Endothelial cell of umbilical vein (primary cell): Measurements from ENCODE around the gene PKP3. TPM values are rescaled to one million over a fixed set of nuclear protein-coding genes. Genes with fewer than 3 reads are reported as not detected.

Experiments used
- BruUV-seq: library from RNA; stranded (reverse); fragments of 400-500 nt; replicated peaks from 2 replicates; lab custom pipeline; 2021; lab: Mats Ljungman, UMichigan
- CTCF ChIA-PET: fragments of 300-600, 350-600 bp; sonication (Branson Sonifier 250); formaldehyde crosslinking; loops from one replicate; lab custom pipeline; 2021; ENCODE audit warnings: antibody characterized with exemption, inconsistent platforms; lab: Charles Lee
- POLR2A ChIA-PET: fragments of 300-600, 350-600 bp; sonication (Branson Sonifier 250); formaldehyde crosslinking; loops from one replicate; lab custom pipeline; 2021; ENCODE audit warnings: antibody characterized with exemption, inconsistent platforms; lab: Charles Lee
- DNase-seq: peaks from one replicate; pipeline ENCODE4 v3.0.0-alpha.2; 2011; ENCODE audit warnings: low read depth, low spot score
- FAIRE-seq: peaks from 2 replicates; lab custom pipeline; 2011; peaks lifted over from hg19 to GRCh38; lab: Jason Lieb, UNC
- H2AFZ ChIP-seq: 2 replicates; pipeline ENCODE4 v1.6.0; 2012; ENCODE audit warnings: low read depth, low read length, control low read depth, inconsistent platforms
- H3K27ac ChIP-seq: 2 replicates; pipeline ENCODE4 v1.5.1; 2011; ENCODE audit warnings: low read depth, mild to moderate bottlenecking, control low read depth, low read length, moderate library complexity; ENCODE audit not compliant: insufficient read depth
- H3K27me3 ChIP-seq, 2 experiments: 2 replicates each; pipeline versions ENCODE4 v1.6.0 to v1.6.1; 2011; ENCODE audit warnings: low read length in 2 of 2, mixed read lengths in 1 of 2; ENCODE audit not compliant: control insufficient read depth in 2 of 2, insufficient read depth in 2 of 2
- H3K36me3 ChIP-seq, 2 experiments: 2 replicates in 1 of 2; 3 replicates in 1 of 2; pipeline ENCODE4 v1.5.1; 2011; ENCODE audit warnings: low read length in 2 of 2, mild to moderate bottlenecking in 1 of 2, moderate library complexity in 1 of 2; ENCODE audit not compliant: control insufficient read depth in 2 of 2, insufficient read depth in 2 of 2; ENCODE audit errors: extremely low read depth in 1 of 2
- H3K4me1 ChIP-seq: 3 replicates; pipeline ENCODE4 v1.5.1; 2011; ENCODE audit warnings: mild to moderate bottlenecking, low read length; ENCODE audit not compliant: control insufficient read depth, insufficient read depth; ENCODE audit errors: extremely low read depth
- H3K4me2 ChIP-seq: 2 replicates; pipeline ENCODE4 v1.6.1; 2011; ENCODE audit warnings: low read length, control low read depth, mixed read lengths; ENCODE audit not compliant: insufficient read depth
- H3K4me3 ChIP-seq, 3 experiments: fragments of 200-600 bp in 1 of 3; sonication (generic), shearing (Covaris generic) in 1 of 3; replicated peaks in 1 of 3; 2 replicates each; pipeline ENCODE4 v1.5.1; 2011 to 2016; ENCODE audit warnings: control low read depth in 3 of 3, low read length in 3 of 3, mild to moderate bottlenecking in 2 of 3, inconsistent platforms in 1 of 3, low read depth in 1 of 3, moderate library complexity in 1 of 3; ENCODE audit not compliant: insufficient read depth in 1 of 3
- H3K79me2 ChIP-seq: 2 replicates; pipeline ENCODE4 v1.6.0; 2012; ENCODE audit warnings: low read length, inconsistent platforms; ENCODE audit not compliant: control insufficient read depth, insufficient read depth
- H3K9ac ChIP-seq: replicated peaks from 2 replicates; pipeline ENCODE3; 2011; ENCODE audit warnings: low read length, control low read depth; ENCODE audit not compliant: insufficient read depth; ENCODE audit errors: extremely low read depth
- H3K9me1 ChIP-seq: replicated peaks from 3 replicates; pipeline ENCODE4 v1.6.0; 2011; ENCODE audit warnings: mild to moderate bottlenecking, low read length; ENCODE audit not compliant: control insufficient read depth, insufficient read depth; ENCODE audit errors: extremely low read depth
- H3K9me3 ChIP-seq: replicated peaks from 2 replicates; pipeline ENCODE4 v1.5.1; 2012; ENCODE audit warnings: low read length, inconsistent platforms; ENCODE audit not compliant: control insufficient read depth, insufficient read depth
- H4K20me1 ChIP-seq: replicated peaks from 2 replicates; pipeline ENCODE3; 2011; ENCODE audit warnings: mild to moderate bottlenecking, low read length; ENCODE audit not compliant: control insufficient read depth, insufficient read depth; ENCODE audit errors: extremely low read depth
- EZH2 ChIP-seq: IDR thresholded peaks from 2 replicates; pipeline ENCODE4 v1.6.1; 2012; ENCODE audit warnings: borderline replicate concordance, low read depth, mild to moderate bottlenecking, moderate library complexity, low read length, inconsistent platforms; ENCODE audit not compliant: severe bottlenecking
- FOS ChIP-seq: IDR thresholded peaks from 2 replicates; pipeline ENCODE4 v1.6.1; 2011; ENCODE audit warnings: mild to moderate bottlenecking, low read length, moderate library complexity, borderline replicate concordance; ENCODE audit not compliant: insufficient read depth
- GATA2 ChIP-seq: IDR thresholded peaks from 2 replicates; pipeline ENCODE4 v1.7.0; 2011; ENCODE audit warnings: low read depth, mild to moderate bottlenecking, moderate library complexity, mixed read lengths, low read length; ENCODE audit not compliant: insufficient read length, insufficient read depth
- JUN ChIP-seq: IDR thresholded peaks from 2 replicates; pipeline ENCODE4 v1.6.1; 2011; ENCODE audit warnings: borderline replicate concordance, low read depth; ENCODE audit not compliant: insufficient read length, insufficient read depth
- MAX ChIP-seq: IDR thresholded peaks from 2 replicates; pipeline ENCODE4 v1.6.1; 2011; ENCODE audit not compliant: insufficient read depth, insufficient read length
- MYC ChIP-seq: IDR thresholded peaks from one replicate; pipeline ENCODE4 v1.6.1; 2011; ENCODE audit warnings: mild to moderate bottlenecking, low read depth, low read length
- POLR2A ChIP-seq: IDR thresholded peaks from 2 replicates; pipeline ENCODE4 v1.6.1; 2012; ENCODE audit warnings: low read depth, mild to moderate bottlenecking, control low read depth, low read length
- POLR2AphosphoS5 ChIP-seq: IDR thresholded peaks from 2 replicates; pipeline ENCODE4 v1.6.1; 2012; ENCODE audit warnings: low read depth, mild to moderate bottlenecking, control low read depth, low read length, moderate library complexity; ENCODE audit not compliant: insufficient read depth
- dilution Hi-C: fragments of 300-500 bp; cut with MboI; formaldehyde crosslinking; loops from one replicate; pipeline ENCODE4 v1.15.0; 2019; ENCODE audit warnings: low sequenced_read_pairs; ENCODE audit not compliant: extremely low pct_ligation_motif_present
- intact Hi-C: fragments of 100-400 bp; cut with micrococcal nuclease; formaldehyde crosslinking; loops from one replicate; pipeline ENCODE4 v1.10.0; 2022
- polyA plus RNA-seq, 4 experiments: library from polyadenylated mRNA; depleted of rRNA in 3 of 4; stranded (reverse) in 3 of 4; unstranded in 1 of 4; fragments of >200 nt; gene quantifications; 2 replicates each; pipeline versions ENCODE4 v1.2.1 to v1.2.3, GENCODE V29; 2011 to 2012; ENCODE audit warnings: missing spikeins in 1 of 4
- total RNA-seq: library from RNA; stranded (reverse); gene quantifications from 2 replicates; pipeline ENCODE4 v1.2.3, GENCODE V29; 2021
- TF ChIP-seq, protein P1 (sequence below), 2 donors: IDR thresholded peaks; 1 replicate in 1 of 2; 2 replicates in 1 of 2; pipeline ENCODE4 v1.5.1; 2011; ENCODE audit warnings: low read length in 2 of 2, mild to moderate bottlenecking in 2 of 2, moderate library complexity in 2 of 2, control low read depth in 1 of 2, inconsistent platforms in 1 of 2, low read depth in 1 of 2; ENCODE audit not compliant: insufficient read depth in 1 of 2; ENCODE audit errors: extremely low read depth in 1 of 2

The PKP3 gene
- total and polyA plus RNA-seq, 2 donors (not counting 3 experiments of a cell fraction or from before 2014, with no cell fraction given): 0.27 to 0.59 TPM

GRCh38 chr11:356610-357009, 37.4 kb upstream of the PKP3 start:
- Histone ChIP-seq H3K4me1 (peaks cover 8% of the 10 kb centered on the region), H3K79me2 (no peaks in the 10 kb centered on the region), H3K36me3 (no peaks in the 10 kb centered on the region), H3K9me3 (no peaks in the 10 kb centered on the region), H3K27ac (no peak overlapping the region), H3K4me3 (no peak overlapping the region), H3K4me2 (no peak overlapping the region), H3K27me3 (no peaks in the 10 kb centered on the region), H4K20me1 (no peaks in the 10 kb centered on the region), H3K9me1 (no peaks in the 10 kb centered on the region), H2AFZ (no peak overlapping the region), H3K9ac (no peak overlapping the region)
- BruUV-seq: no TSS peak
- dilution Hi-C loops: no loop called here
- ChIA-PET CTCF (interaction anchor here (1.3 to 2.4 kb wide), 4 partner anchors 17 to 51 kb away, joined by 5 to 16 read pairs (median 5); partner anchors contain the start of gene IFITM2), POLR2A (interaction anchor here (1.0 kb wide), 1 partner anchor 39 kb away, joined by 4 read pairs; no protein-coding TSS in a partner anchor)
- no peak for TF ChIP-seq EZH2
- no peak for TF ChIP-seq MYC
- TF ChIP-seq FOS: no peak
- TF ChIP-seq POLR2A: no peak
- no peak for TF ChIP-seq GATA2
- TF ChIP-seq JUN: no peak
- no peak for TF ChIP-seq POLR2AphosphoS5
- TF ChIP-seq, protein P1, sequence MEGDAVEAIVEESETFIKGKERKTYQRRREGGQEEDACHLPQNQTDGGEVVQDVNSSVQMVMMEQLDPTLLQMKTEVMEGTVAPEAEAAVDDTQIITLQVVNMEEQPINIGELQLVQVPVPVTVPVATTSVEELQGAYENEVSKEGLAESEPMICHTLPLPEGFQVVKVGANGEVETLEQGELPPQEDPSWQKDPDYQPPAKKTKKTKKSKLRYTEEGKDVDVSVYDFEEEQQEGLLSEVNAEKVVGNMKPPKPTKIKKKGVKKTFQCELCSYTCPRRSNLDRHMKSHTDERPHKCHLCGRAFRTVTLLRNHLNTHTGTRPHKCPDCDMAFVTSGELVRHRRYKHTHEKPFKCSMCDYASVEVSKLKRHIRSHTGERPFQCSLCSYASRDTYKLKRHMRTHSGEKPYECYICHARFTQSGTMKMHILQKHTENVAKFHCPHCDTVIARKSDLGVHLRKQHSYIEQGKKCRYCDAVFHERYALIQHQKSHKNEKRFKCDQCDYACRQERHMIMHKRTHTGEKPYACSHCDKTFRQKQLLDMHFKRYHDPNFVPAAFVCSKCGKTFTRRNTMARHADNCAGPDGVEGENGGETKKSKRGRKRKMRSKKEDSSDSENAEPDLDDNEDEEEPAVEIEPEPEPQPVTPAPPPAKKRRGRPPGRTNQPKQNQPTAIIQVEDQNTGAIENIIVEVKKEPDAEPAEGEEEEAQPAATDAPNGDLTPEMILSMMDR (IDR thresholded peaks at IDR 0.05; ENCODE audit: extremely low read depth in 1 of 2, insufficient read depth in 1 of 2, low read depth in 1 of 2, low read length in 2 of 2): no peak
- no peak for TF ChIP-seq MAX
- no peak for DNase-seq
- peak; percentile 70 for FAIRE-seq
- intact Hi-C loops: loop anchor here (1.0 to 5.0 kb wide), 6 partner anchors 30 to 149 kb away; partner anchors contain the start of genes BET1L, IFITM3, PSMD13 and RIC8A
